ENCODE data around the gene ATP2B2.
A peak's percentile ranks its signal among the peaks of the same experiment; 100 is the strongest.

ATP2B2 gene

GRCh38 chr3:10393514-10393913 is 111.9 kb downstream of the ATP2B2 start:
- no peaks in the 10 kb centered on the region for H3K27me3 ChIP-seq (ENCODE audit: low read depth, low read length)

DNA sequence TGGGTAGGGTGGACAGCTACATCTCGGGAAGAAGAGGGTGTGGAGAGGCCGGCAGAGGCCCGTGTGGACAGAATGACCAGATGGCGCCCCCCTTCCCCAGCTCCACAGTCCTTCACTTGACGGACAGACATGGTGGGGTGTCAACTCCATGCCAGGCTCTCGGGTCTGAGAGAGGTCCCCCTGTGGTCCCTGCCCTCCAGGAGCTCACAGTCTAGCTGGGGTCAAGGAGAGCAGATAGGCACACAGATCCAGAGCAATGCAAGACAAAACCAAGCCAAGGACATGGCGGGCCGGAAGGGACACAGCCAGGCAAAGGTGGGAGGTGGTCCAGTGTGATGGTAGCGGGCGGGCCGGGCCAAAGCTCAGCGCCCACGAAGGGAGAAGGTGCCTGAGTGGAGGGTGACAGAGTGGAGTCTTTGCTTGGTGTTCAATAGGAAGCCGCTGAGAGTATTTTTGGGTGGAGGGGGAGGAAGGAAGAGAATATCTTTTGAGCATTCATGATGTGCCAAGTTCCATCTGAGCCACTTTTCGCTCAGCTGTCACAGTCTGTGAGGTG is 112.4 kb downstream of the ATP2B2 start:
- peaks cover 54% of the 10 kb centered on the region for H3K4me1 ChIP-seq (ENCODE audit: low read length)
- H3K79me2 ChIP-seq (ENCODE audit: low read length) = no peaks in the 10 kb centered on the region
- H3K36me3 ChIP-seq (replicated peaks; ENCODE audit: low read depth, low read length) = no peaks in the 10 kb centered on the region
- H3K4me3 ChIP-seq (ENCODE audit: low read length) = no peak overlapping the region
- H4K20me1 ChIP-seq (ENCODE audit: insufficient read depth, low read length) = no peaks in the 10 kb centered on the region
- no peaks in the 10 kb centered on the region for H3K9me3 ChIP-seq (ENCODE audit: insufficient read depth, low read length)
- no peak overlapping the region for H3K9ac ChIP-seq (ENCODE audit: low read length)
- H3K27ac ChIP-seq (ENCODE audit: low read length) = no peak overlapping the region
- TF ChIP-seq, protein P1, sequence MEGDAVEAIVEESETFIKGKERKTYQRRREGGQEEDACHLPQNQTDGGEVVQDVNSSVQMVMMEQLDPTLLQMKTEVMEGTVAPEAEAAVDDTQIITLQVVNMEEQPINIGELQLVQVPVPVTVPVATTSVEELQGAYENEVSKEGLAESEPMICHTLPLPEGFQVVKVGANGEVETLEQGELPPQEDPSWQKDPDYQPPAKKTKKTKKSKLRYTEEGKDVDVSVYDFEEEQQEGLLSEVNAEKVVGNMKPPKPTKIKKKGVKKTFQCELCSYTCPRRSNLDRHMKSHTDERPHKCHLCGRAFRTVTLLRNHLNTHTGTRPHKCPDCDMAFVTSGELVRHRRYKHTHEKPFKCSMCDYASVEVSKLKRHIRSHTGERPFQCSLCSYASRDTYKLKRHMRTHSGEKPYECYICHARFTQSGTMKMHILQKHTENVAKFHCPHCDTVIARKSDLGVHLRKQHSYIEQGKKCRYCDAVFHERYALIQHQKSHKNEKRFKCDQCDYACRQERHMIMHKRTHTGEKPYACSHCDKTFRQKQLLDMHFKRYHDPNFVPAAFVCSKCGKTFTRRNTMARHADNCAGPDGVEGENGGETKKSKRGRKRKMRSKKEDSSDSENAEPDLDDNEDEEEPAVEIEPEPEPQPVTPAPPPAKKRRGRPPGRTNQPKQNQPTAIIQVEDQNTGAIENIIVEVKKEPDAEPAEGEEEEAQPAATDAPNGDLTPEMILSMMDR (IDR thresholded peaks at IDR 0.05; ENCODE audit: low read depth, low read length) = no peak
- no peak for TF ChIP-seq EZH2phosphoT487 (IDR thresholded peaks at IDR 0.05; ENCODE audit: low read depth)
- no peak overlapping the region for H2AFZ ChIP-seq (ENCODE audit: low read depth, low read length)
- no peak overlapping the region for H3K4me2 ChIP-seq (ENCODE audit: low read length)
- H3K27me3 ChIP-seq (ENCODE audit: low read depth, low read length) = no peaks in the 10 kb centered on the region

More at GRCh38 chr3:10393514-10393913, 111.9 kb downstream of the ATP2B2 start:
- no peak for TF ChIP-seq EZH2phosphoT487 (IDR thresholded peaks at IDR 0.05; ENCODE audit: low read depth)
- TF ChIP-seq, protein P1 (IDR thresholded peaks at IDR 0.05; ENCODE audit: low read depth, low read length) = no peak
- Histone ChIP-seq H3K79me2 (ENCODE audit: low read length) (no peaks in the 10 kb centered on the region), H3K27ac (ENCODE audit: low read length) (no peak overlapping the region), H3K36me3 (replicated peaks; ENCODE audit: low read depth, low read length) (no peaks in the 10 kb centered on the region), H3K4me2 (ENCODE audit: low read length) (no peak overlapping the region), H4K20me1 (ENCODE audit: insufficient read depth, low read length) (no peaks in the 10 kb centered on the region), H3K9me3 (ENCODE audit: insufficient read depth, low read length) (no peaks in the 10 kb centered on the region), H3K9ac (ENCODE audit: low read length) (no peak overlapping the region), H2AFZ (ENCODE audit: low read depth, low read length) (no peak overlapping the region), H3K4me3 (ENCODE audit: low read length) (no peak overlapping the region), H3K4me1 (ENCODE audit: low read length) (peaks cover 49% of the 10 kb centered on the region)

- Histone ChIP-seq H3K4me2 (ENCODE audit: low read length) (no peak overlapping the region), H3K27ac (ENCODE audit: low read length) (no peak overlapping the region), H3K4me1 (ENCODE audit: low read length) (peaks cover 54% of the 10 kb centered on the region), H3K9ac (ENCODE audit: low read length) (no peak overlapping the region), H3K36me3 (replicated peaks; ENCODE audit: low read depth, low read length) (no peaks in the 10 kb centered on the region), H3K9me3 (ENCODE audit: insufficient read depth, low read length) (no peaks in the 10 kb centered on the region), H3K27me3 (ENCODE audit: low read depth, low read length) (no peaks in the 10 kb centered on the region), H2AFZ (ENCODE audit: low read depth, low read length) (no peak overlapping the region), H3K4me3 (ENCODE audit: low read length) (no peak overlapping the region), H4K20me1 (ENCODE audit: insufficient read depth, low read length) (no peaks in the 10 kb centered on the region), H3K79me2 (ENCODE audit: low read length) (no peaks in the 10 kb centered on the region)
- TF ChIP-seq, protein P1 (IDR thresholded peaks at IDR 0.05; ENCODE audit: low read depth, low read length) = peak; percentile 48
- TF ChIP-seq EZH2phosphoT487 (IDR thresholded peaks at IDR 0.05; ENCODE audit: low read depth) = no peak
Measured at GRCh38 chr3:10392244-10392643, 113.1 kb downstream of the ATP2B2 start.

DNA sequence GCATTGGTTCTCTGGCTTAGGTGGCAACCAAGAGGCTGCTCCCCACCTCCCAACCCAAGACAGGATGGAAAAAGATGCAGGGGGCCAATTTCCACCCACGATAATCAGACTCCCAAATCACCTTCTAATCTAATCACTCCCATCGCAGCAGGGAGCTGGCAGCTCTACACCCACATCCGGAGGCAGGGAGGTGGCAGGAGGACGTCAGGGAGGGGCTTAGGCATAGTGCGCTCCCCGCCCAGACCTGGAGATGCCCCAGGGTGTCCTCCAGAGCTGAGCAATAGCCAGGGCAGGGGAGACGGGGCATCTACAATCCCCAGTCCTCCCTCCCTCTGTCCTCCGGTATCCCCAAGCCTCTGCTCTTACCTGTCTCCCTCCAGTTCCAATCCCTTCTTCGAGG is 114.0 kb downstream of the ATP2B2 start:
- H3K4me3 ChIP-seq (ENCODE audit: low read length) = no peak overlapping the region
- no peak overlapping the region for H3K4me2 ChIP-seq (ENCODE audit: low read length)
- peaks cover 54% of the 10 kb centered on the region for H3K4me1 ChIP-seq (ENCODE audit: low read length)
- no peak overlapping the region for H3K27ac ChIP-seq (ENCODE audit: low read length)
- H3K27me3 ChIP-seq (ENCODE audit: low read depth, low read length) = no peaks in the 10 kb centered on the region
- no peak overlapping the region for H3K9ac ChIP-seq (ENCODE audit: low read length)
- H4K20me1 ChIP-seq (ENCODE audit: insufficient read depth, low read length) = no peaks in the 10 kb centered on the region
- no peaks in the 10 kb centered on the region for H3K36me3 ChIP-seq (replicated peaks; ENCODE audit: low read depth, low read length)
- peak overlapping the region; percentile 59; the same call in 1 of the 2 replicates for H2AFZ ChIP-seq (ENCODE audit: low read depth, low read length)
- TF ChIP-seq, protein P1 (IDR thresholded peaks at IDR 0.05; ENCODE audit: low read depth, low read length) = no peak
- no peaks in the 10 kb centered on the region for H3K79me2 ChIP-seq (ENCODE audit: low read length)
- no peaks in the 10 kb centered on the region for H3K9me3 ChIP-seq (ENCODE audit: insufficient read depth, low read length)
